Measurements from ENCODE around the gene CHST11. TPM values are rescaled to one million over a fixed set of nuclear protein-coding genes. Genes with fewer than 3 reads are reported as not detected.

The CHST11 gene
- total and polyA plus RNA-seq, 10 of the 15 experiments (the other 5 are each of a cell fraction or from before 2014, with no cell fraction given), result 1.9 to 38.1 (median 17.2) TPM

- TF ChIP-seq ZBTB40 (IDR thresholded peaks at IDR 0.05; ENCODE audit: borderline replicate concordance) (no peak; the same call in 1 of the 2 replicates), PKNOX1 (IDR thresholded peaks at IDR 0.05) (no peak; the same call in 1 of the 2 replicates), RCOR1 (conservative IDR thresholded peaks at IDR 0.05; ENCODE audit: low read depth, low read length) (no peak), IKZF1 (conservative IDR thresholded peaks at IDR 0.05) (0 out of 2 replicates have a peak, but pooled peaks have one; percentile 44), ASH2L (IDR thresholded peaks at IDR 0.05; ENCODE audit: borderline replicate concordance, low read depth) (no peak), ZNF687 (IDR thresholded peaks at IDR 0.05) (no peak), PAX8 (IDR thresholded peaks at IDR 0.05) (no peak), LARP7 (IDR thresholded peaks at IDR 0.05) (no peak), ZBED1 (IDR thresholded peaks at IDR 0.05; ENCODE audit: borderline replicate concordance) (peak; percentile 54; the same call in 1 of the 2 replicates), SMARCA5 (IDR thresholded peaks at IDR 0.05) (no peak), ZBTB4 (CRISPR knock-in tag; IDR thresholded peaks at IDR 0.05) (no peak), ATF2 (IDR thresholded peaks at IDR 0.05; ENCODE audit: low read length) (no peak), USF2 (IDR thresholded peaks at IDR 0.05; ENCODE audit: borderline replicate concordance, low read depth, low read length) (no peak), WRNIP1 (IDR thresholded peaks at IDR 0.05; ENCODE audit: borderline replicate concordance, low read depth, low read length) (no peak), ZNF274 (IDR thresholded peaks at IDR 0.05; ENCODE audit: insufficient read depth, insufficient read length) (no peak), TBL1XR1 (IDR thresholded peaks at IDR 0.05; ENCODE audit: low read depth, low read length) (no peak)
Observed at GRCh38 chr12:104582739-104583138, 126.0 kb downstream of the CHST11 start (continued).
